GM23338 (cell line): ENCODE results near the gene SLC19A1. TPM values are rescaled to one million over a fixed set of nuclear protein-coding genes. Genes with fewer than 3 reads are reported as not detected.

ENCODE experiments used
- ATAC-seq: fragments of 200-7000 bp; cut with Tn5 transposase; 3 replicates; pipeline ENCODE4 v1.9.1; 2020
- DNase-seq: peaks from one replicate; pipeline ENCODE4 v3.0.0-alpha.2; 2015; ENCODE audit warnings: low spot score
- H2AFZ ChIP-seq: fragments of 200-600 bp; sonication (generic); 2 replicates; pipeline ENCODE4 v1.8.0; 2016; ENCODE audit warnings: antibody characterized with exemption, mild to moderate bottlenecking, moderate library complexity
- H3F3A ChIP-seq: fragments of 200-600 bp; sonication (generic); replicated peaks from 2 replicates; pipeline ENCODE4 v1.8.0; 2017; ENCODE audit warnings: antibody characterized with exemption, mixed run types, low read depth
- H3K27ac ChIP-seq: fragments of 200-600 bp; sonication (generic); 2 replicates; pipeline ENCODE4 v1.6.1; 2016; ENCODE audit warnings: low read depth
- H3K27me3 ChIP-seq: fragments of 200-600 bp; sonication (generic); 2 replicates; pipeline ENCODE4 v1.8.0; 2016; ENCODE audit warnings: mild to moderate bottlenecking, mixed run types, moderate library complexity; ENCODE audit not compliant: insufficient read depth
- H3K36me3 ChIP-seq: fragments of 200-600 bp; sonication (generic); 2 replicates; pipeline ENCODE4 v1.8.0; 2016; ENCODE audit warnings: mild to moderate bottlenecking; ENCODE audit not compliant: insufficient read depth
- H3K4me1 ChIP-seq: fragments of 200-600 bp; sonication (generic); 2 replicates; pipeline ENCODE4 v1.8.0; 2016; ENCODE audit warnings: mild to moderate bottlenecking, moderate library complexity; ENCODE audit not compliant: insufficient read depth
- H3K4me2 ChIP-seq: fragments of 200-600 bp; sonication (generic); 2 replicates; pipeline ENCODE4 v1.7.1; 2017; ENCODE audit warnings: mixed run types
- H3K4me3 ChIP-seq: fragments of 200-600 bp; sonication (generic); 2 replicates; pipeline ENCODE4 v1.6.1; 2016; ENCODE audit warnings: mixed run types
- H3K79me2 ChIP-seq: fragments of 200-600 bp; sonication (generic); replicated peaks from 2 replicates; pipeline ENCODE4 v1.8.0; 2017; ENCODE audit warnings: mild to moderate bottlenecking; ENCODE audit not compliant: insufficient read depth
- H3K9me2 ChIP-seq: fragments of 200-600 bp; sonication (generic); 2 replicates; pipeline ENCODE4 v1.8.0; 2017; ENCODE audit not compliant: insufficient read depth
- H4K20me1 ChIP-seq: fragments of 200-600 bp; sonication (generic); replicated peaks from 2 replicates; pipeline ENCODE4 v1.8.0; 2017; ENCODE audit warnings: mild to moderate bottlenecking; ENCODE audit not compliant: insufficient read depth
- H3K27ac Mint-ChIP-seq: 2 replicates; pipeline ENCODE4 v1.8.0; 2020; ENCODE audit warnings: inconsistent platforms, mild to moderate bottlenecking, moderate library complexity, mixed read lengths
- H3K27me3 Mint-ChIP-seq: 3 replicates; pipeline ENCODE4 v1.8.0; 2022; ENCODE audit warnings: low read depth, mild to moderate bottlenecking, moderate library complexity, mixed read lengths, inconsistent platforms; ENCODE audit not compliant: insufficient read depth, poor library complexity
- H3K36me3 Mint-ChIP-seq: 3 replicates; pipeline ENCODE4 v1.8.0; 2021; ENCODE audit warnings: low read depth, mild to moderate bottlenecking, inconsistent platforms, moderate library complexity, mixed read lengths
- H3K4me1 Mint-ChIP-seq: 3 replicates; pipeline ENCODE4 v1.8.0; 2020; ENCODE audit warnings: mild to moderate bottlenecking, inconsistent platforms, mixed read lengths
- H3K4me3 Mint-ChIP-seq: 3 replicates; pipeline ENCODE4 v1.8.0; 2021; ENCODE audit warnings: moderate library complexity, mild to moderate bottlenecking, inconsistent platforms, mixed read lengths
- H3K9me3 Mint-ChIP-seq: 3 replicates; pipeline ENCODE4 v1.8.0; 2020; ENCODE audit warnings: moderate library complexity, mild to moderate bottlenecking, inconsistent platforms, mixed read lengths
- CREB1 ChIP-seq: fragments of 250-450 bp; sonication (Bioruptor Pico); IDR thresholded peaks from 2 replicates; pipeline ENCODE4 v1.5.0; 2020; ENCODE audit warnings: low read depth, mild to moderate bottlenecking, moderate library complexity
- EZH2 ChIP-seq: fragments of 200-600 bp; sonication (generic); IDR thresholded peaks from one replicate; pipeline ENCODE4 v1.8.0; 2017; ENCODE audit warnings: antibody characterized with exemption, mild to moderate bottlenecking, low read depth; ENCODE audit not compliant: unreplicated experiment
- EZH2phosphoT487 ChIP-seq: fragments of 200-600 bp; sonication (generic); IDR thresholded peaks from one replicate; pipeline ENCODE4 v1.8.1; 2018; ENCODE audit warnings: antibody characterized with exemption; ENCODE audit not compliant: unreplicated experiment
- JUNB ChIP-seq: IDR thresholded peaks from one replicate; pipeline ENCODE4 v1.6.1; 2016; ENCODE audit warnings: antibody characterized with exemption; ENCODE audit not compliant: unreplicated experiment
- STAT1 ChIP-seq: IDR thresholded peaks from one replicate; pipeline ENCODE4 v1.6.1; 2016; ENCODE audit warnings: antibody characterized with exemption; ENCODE audit not compliant: unreplicated experiment
- ZNF114 ChIP-seq: fragments of 250-450 bp; sonication (Bioruptor Pico); IDR thresholded peaks from 2 replicates; pipeline ENCODE4 v1.5.0; 2020; ENCODE audit warnings: mild to moderate bottlenecking, moderate library complexity
- polyA plus RNA-seq: library from polyadenylated mRNA; unstranded; fragments of >200 nt; fragmentation: Nextera tagmentation; extraction: Ambion mirVana; gene quantifications from 2 replicates; pipeline ENCODE4 v1.2.1, GENCODE V29; 2016
- total RNA-seq: library from RNA; depleted of rRNA; stranded (reverse); fragments of >200 nt; shearing (Covaris generic); gene quantifications from 2 replicates; pipeline ENCODE4 v1.2.3, GENCODE V29; 2014
- TF ChIP-seq, protein P1 (sequence below): fragments of 250-450 bp; sonication (Bioruptor Pico); IDR thresholded peaks from 2 replicates; pipeline ENCODE4 v1.5.0; 2020; ENCODE audit warnings: mild to moderate bottlenecking, moderate library complexity
- TF ChIP-seq, protein P2 (sequence below): IDR thresholded peaks from one replicate; pipeline ENCODE4 v1.6.1; 2018; ENCODE audit warnings: antibody characterized with exemption; ENCODE audit not compliant: unreplicated experiment

Gene SLC19A1
- total and polyA plus RNA-seq, 2 experiments from 2014 or later: 31.2 to 33.0 TPM

- Histone ChIP-seq H3K4me3 (no peak overlapping the region), H3K9me2 (no peaks in the 10 kb centered on the region), H3K4me2 (no peak overlapping the region), H3F3A (peaks cover 15% of the 10 kb centered on the region), H4K20me1 (peaks cover 25% of the 10 kb centered on the region), H3K27me3 (no peaks in the 10 kb centered on the region), H3K79me2 (peaks cover 68% of the 10 kb centered on the region), H3K27ac (0 out of 2 replicates have a peak overlapping the region, but pooled peaks have one; percentile 55), H3K36me3 (peaks cover 6% of the 10 kb centered on the region), H2AFZ (no peak overlapping the region), H3K4me1 (no peaks in the 10 kb centered on the region)
- Mint-ChIP-seq H3K4me3 (no peak overlapping the region), H3K27me3 (peaks cover 16% of the 10 kb centered on the region), H3K27ac (peak overlapping the region; percentile 80), H3K4me1 (peaks cover 12% of the 10 kb centered on the region), H3K9me3 (peaks cover 5% of the 10 kb centered on the region; the same call in 2 of the 3 replicates), H3K36me3 (peaks cover 35% of the 10 kb centered on the region)
- DNase-seq (no peak), ATAC-seq (peak; percentile 9; the same call in 1 of the 3 replicates)
- TF ChIP-seq ZNF114 (CRISPR knock-in tag) (no peak), EZH2phosphoT487 (no peak), EZH2 (no peak)
Observed at GRCh38 chr21:45470773-45471524, 71.3 kb downstream of the SLC19A1 start.

GRCh38 chr21:45470087-45470515 lies 72.1 kb downstream of the SLC19A1 start:
- H3K9me2 ChIP-seq: no peaks in the 10 kb centered on the region
- Mint-ChIP-seq H3K36me3 (peaks cover 40% of the 10 kb centered on the region), H3K9me3 (peaks cover 5% of the 10 kb centered on the region; the same call in 2 of the 3 replicates), H3K27ac (peak overlapping the region; percentile 16; the same call in 1 of the 2 replicates), H3K27me3 (peaks cover 21% of the 10 kb centered on the region), H3K4me3 (no peak overlapping the region), H3K4me1 (peaks cover 12% of the 10 kb centered on the region)
- H4K20me1 ChIP-seq: peaks cover 25% of the 10 kb centered on the region
- no peak for ATAC-seq
- TF ChIP-seq, protein P1, sequence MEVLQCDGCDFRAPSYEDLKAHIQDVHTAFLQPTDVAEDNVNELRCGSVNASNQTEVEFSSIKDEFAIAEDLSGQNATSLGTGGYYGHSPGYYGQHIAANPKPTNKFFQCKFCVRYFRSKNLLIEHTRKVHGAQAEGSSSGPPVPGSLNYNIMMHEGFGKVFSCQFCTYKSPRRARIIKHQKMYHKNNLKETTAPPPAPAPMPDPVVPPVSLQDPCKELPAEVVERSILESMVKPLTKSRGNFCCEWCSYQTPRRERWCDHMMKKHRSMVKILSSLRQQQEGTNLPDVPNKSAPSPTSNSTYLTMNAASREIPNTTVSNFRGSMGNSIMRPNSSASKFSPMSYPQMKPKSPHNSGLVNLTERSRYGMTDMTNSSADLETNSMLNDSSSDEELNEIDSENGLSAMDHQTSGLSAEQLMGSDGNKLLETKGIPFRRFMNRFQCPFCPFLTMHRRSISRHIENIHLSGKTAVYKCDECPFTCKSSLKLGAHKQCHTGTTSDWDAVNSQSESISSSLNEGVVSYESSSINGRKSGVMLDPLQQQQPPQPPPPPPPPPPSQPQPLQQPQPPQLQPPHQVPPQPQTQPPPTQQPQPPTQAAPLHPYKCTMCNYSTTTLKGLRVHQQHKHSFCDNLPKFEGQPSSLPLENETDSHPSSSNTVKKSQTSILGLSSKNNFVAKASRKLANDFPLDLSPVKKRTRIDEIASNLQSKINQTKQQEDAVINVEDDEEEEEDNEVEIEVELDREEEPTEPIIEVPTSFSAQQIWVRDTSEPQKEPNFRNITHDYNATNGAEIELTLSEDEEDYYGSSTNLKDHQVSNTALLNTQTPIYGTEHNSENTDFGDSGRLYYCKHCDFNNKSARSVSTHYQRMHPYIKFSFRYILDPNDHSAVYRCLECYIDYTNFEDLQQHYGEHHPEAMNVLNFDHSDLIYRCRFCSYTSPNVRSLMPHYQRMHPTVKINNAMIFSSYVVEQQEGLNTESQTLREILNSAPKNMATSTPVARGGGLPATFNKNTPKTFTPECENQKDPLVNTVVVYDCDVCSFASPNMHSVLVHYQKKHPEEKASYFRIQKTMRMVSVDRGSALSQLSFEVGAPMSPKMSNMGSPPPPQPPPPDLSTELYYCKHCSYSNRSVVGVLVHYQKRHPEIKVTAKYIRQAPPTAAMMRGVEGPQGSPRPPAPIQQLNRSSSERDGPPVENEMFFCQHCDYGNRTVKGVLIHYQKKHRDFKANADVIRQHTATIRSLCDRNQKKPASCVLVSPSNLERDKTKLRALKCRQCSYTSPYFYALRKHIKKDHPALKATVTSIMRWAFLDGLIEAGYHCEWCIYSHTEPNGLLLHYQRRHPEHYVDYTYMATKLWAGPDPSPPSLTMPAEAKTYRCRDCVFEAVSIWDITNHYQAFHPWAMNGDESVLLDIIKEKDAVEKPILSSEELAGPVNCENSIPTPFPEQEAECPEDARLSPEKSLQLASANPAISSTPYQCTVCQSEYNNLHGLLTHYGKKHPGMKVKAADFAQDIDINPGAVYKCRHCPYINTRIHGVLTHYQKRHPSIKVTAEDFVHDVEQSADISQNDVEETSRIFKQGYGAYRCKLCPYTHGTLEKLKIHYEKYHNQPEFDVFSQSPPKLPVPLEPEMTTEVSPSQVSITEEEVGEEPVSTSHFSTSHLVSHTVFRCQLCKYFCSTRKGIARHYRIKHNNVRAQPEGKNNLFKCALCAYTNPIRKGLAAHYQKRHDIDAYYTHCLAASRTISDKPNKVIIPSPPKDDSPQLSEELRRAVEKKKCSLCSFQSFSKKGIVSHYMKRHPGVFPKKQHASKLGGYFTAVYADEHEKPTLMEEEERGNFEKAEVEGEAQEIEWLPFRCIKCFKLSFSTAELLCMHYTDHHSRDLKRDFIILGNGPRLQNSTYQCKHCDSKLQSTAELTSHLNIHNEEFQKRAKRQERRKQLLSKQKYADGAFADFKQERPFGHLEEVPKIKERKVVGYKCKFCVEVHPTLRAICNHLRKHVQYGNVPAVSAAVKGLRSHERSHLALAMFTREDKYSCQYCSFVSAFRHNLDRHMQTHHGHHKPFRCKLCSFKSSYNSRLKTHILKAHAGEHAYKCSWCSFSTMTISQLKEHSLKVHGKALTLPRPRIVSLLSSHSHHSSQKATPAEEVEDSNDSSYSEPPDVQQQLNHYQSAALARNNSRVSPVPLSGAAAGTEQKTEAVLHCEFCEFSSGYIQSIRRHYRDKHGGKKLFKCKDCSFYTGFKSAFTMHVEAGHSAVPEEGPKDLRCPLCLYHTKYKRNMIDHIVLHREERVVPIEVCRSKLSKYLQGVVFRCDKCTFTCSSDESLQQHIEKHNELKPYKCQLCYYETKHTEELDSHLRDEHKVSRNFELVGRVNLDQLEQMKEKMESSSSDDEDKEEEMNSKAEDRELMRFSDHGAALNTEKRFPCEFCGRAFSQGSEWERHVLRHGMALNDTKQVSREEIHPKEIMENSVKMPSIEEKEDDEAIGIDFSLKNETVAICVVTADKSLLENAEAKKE (CRISPR knock-in tag): no peak
- TF ChIP-seq CREB1 (CRISPR knock-in tag) (no peak), JUNB (no peak), STAT1 (no peak), ZNF114 (CRISPR knock-in tag) (no peak), EZH2phosphoT487 (no peak)
- TF ChIP-seq, protein P2, sequence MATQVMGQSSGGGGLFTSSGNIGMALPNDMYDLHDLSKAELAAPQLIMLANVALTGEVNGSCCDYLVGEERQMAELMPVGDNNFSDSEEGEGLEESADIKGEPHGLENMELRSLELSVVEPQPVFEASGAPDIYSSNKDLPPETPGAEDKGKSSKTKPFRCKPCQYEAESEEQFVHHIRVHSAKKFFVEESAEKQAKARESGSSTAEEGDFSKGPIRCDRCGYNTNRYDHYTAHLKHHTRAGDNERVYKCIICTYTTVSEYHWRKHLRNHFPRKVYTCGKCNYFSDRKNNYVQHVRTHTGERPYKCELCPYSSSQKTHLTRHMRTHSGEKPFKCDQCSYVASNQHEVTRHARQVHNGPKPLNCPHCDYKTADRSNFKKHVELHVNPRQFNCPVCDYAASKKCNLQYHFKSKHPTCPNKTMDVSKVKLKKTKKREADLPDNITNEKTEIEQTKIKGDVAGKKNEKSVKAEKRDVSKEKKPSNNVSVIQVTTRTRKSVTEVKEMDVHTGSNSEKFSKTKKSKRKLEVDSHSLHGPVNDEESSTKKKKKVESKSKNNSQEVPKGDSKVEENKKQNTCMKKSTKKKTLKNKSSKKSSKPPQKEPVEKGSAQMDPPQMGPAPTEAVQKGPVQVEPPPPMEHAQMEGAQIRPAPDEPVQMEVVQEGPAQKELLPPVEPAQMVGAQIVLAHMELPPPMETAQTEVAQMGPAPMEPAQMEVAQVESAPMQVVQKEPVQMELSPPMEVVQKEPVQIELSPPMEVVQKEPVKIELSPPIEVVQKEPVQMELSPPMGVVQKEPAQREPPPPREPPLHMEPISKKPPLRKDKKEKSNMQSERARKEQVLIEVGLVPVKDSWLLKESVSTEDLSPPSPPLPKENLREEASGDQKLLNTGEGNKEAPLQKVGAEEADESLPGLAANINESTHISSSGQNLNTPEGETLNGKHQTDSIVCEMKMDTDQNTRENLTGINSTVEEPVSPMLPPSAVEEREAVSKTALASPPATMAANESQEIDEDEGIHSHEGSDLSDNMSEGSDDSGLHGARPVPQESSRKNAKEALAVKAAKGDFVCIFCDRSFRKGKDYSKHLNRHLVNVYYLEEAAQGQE: no peak
- H3F3A ChIP-seq: peaks cover 15% of the 10 kb centered on the region
- H3K79me2 ChIP-seq: peaks cover 76% of the 10 kb centered on the region
- H2AFZ ChIP-seq: no peak overlapping the region
- H3K4me1 ChIP-seq: no peaks in the 10 kb centered on the region
- H3K27me3 ChIP-seq: no peaks in the 10 kb centered on the region
- 0 out of 2 replicates have a peak overlapping the region, but pooled peaks have one; percentile 55 for H3K27ac ChIP-seq
- H3K4me2 ChIP-seq: no peak overlapping the region
- DNase-seq: no peak
- no peak overlapping the region for H3K4me3 ChIP-seq
- H3K36me3 ChIP-seq: peaks cover 6% of the 10 kb centered on the region
